Keratinocyte (primary cell): ENCODE data around the gene SERPINE2. TPM values are rescaled to one million over a fixed set of nuclear protein-coding genes. Genes with fewer than 3 reads are reported as not detected.

Experiments
- DNase-seq: peaks from one replicate; pipeline ENCODE4 v3.0.0-alpha.2; 2011; ENCODE audit warnings: low read depth, missing footprints, low spot score
- FAIRE-seq: peaks from 2 replicates; lab custom pipeline; 2011; peaks lifted over from hg19 to GRCh38; lab: Jason Lieb, UNC
- H2AFZ ChIP-seq: 2 replicates; pipeline ENCODE4 v1.6.0; 2012; ENCODE audit warnings: low read length, control low read depth, inconsistent platforms; ENCODE audit not compliant: control insufficient read depth
- H3K27ac ChIP-seq: 2 replicates; pipeline ENCODE4 v1.5.1; 2011; ENCODE audit warnings: low read length; ENCODE audit not compliant: control insufficient read depth, insufficient read depth
- H3K27me3 ChIP-seq: 3 replicates; pipeline ENCODE4 v1.6.0; 2011; ENCODE audit warnings: low read length; ENCODE audit not compliant: control insufficient read depth, insufficient read depth; ENCODE audit errors: extremely low read depth
- H3K36me3 ChIP-seq, 2 experiments: 2 replicates in 1 of 2; 3 replicates in 1 of 2; pipeline ENCODE4 v1.5.1; 2011; ENCODE audit warnings: low read length in 2 of 2, mild to moderate bottlenecking in 1 of 2; ENCODE audit not compliant: control insufficient read depth in 2 of 2, insufficient read depth in 2 of 2; ENCODE audit errors: extremely low read depth in 1 of 2
- H3K4me1 ChIP-seq: 3 replicates; pipeline ENCODE4 v1.5.1; 2011; ENCODE audit warnings: low read length; ENCODE audit not compliant: control insufficient read depth, insufficient read depth; ENCODE audit errors: extremely low read depth
- H3K4me2 ChIP-seq: 3 replicates; pipeline ENCODE4 v1.6.0; 2011; ENCODE audit warnings: low read depth, low read length; ENCODE audit not compliant: control insufficient read depth, insufficient read depth; ENCODE audit errors: extremely low read depth
- H3K4me3 ChIP-seq, 3 experiments: fragments of 200-600 bp in 1 of 3; sonication (generic) in 1 of 3; 2 replicates in 2 of 3; 3 replicates in 1 of 3; pipeline ENCODE4 v1.5.1; 2011 to 2016; ENCODE audit warnings: low read length in 3 of 3, mild to moderate bottlenecking in 3 of 3, control low read depth in 2 of 3, inconsistent platforms in 1 of 3, low read depth in 1 of 3, mixed read lengths in 1 of 3, mixed run types in 1 of 3, moderate library complexity in 1 of 3; ENCODE audit not compliant: control insufficient read depth in 2 of 3, insufficient read depth in 2 of 3; ENCODE audit errors: extremely low read depth in 1 of 3
- H3K79me2 ChIP-seq: 2 replicates; pipeline ENCODE4 v1.6.0; 2012; ENCODE audit warnings: low read length; ENCODE audit not compliant: control insufficient read depth, insufficient read depth
- H3K9ac ChIP-seq: 3 replicates; pipeline ENCODE4 v1.6.0; 2011; ENCODE audit warnings: low read length; ENCODE audit not compliant: control insufficient read depth, insufficient read depth; ENCODE audit errors: extremely low read depth
- H3K9me1 ChIP-seq: 3 replicates; pipeline ENCODE4 v1.6.0; 2011; ENCODE audit warnings: low read length; ENCODE audit not compliant: control insufficient read depth, insufficient read depth; ENCODE audit errors: extremely low read depth
- H3K9me3 ChIP-seq: 2 replicates; pipeline ENCODE4 v1.5.1; 2012; ENCODE audit warnings: low read depth, low read length; ENCODE audit not compliant: control insufficient read depth
- H4K20me1 ChIP-seq: 3 replicates; pipeline ENCODE4 v1.6.0; 2011; ENCODE audit warnings: low read length; ENCODE audit not compliant: control insufficient read depth, insufficient read depth; ENCODE audit errors: extremely low read depth
- EZH2 ChIP-seq: IDR thresholded peaks from one replicate; pipeline ENCODE4 v1.6.1; 2012; ENCODE audit warnings: inconsistent platforms, mild to moderate bottlenecking, low read length, moderate library complexity
- dilution Hi-C: fragments of 300-500 bp; cut with MboI; formaldehyde crosslinking; loops from one replicate; pipeline ENCODE4 v1.7.0; 2020; ENCODE audit warnings: low sequenced_read_pairs; ENCODE audit not compliant: extremely low pct_ligation_motif_present
- polyA plus RNA-seq, 5 experiments: library from polyadenylated mRNA; depleted of rRNA in 3 of 5; stranded (reverse) in 3 of 5; stranded (forward) in 1 of 5; unstranded in 1 of 5; fragments of >200 nt; gene quantifications; 1 replicate in 1 of 5; 2 replicates in 3 of 5; 3 replicates in 1 of 5; pipeline versions ENCODE4 v1.2.1 to v1.2.3, GENCODE V29; 2011 to 2012; ENCODE audit warnings: missing spikeins in 2 of 5, low read depth in 1 of 5, low replicate concordance in 1 of 5
- TF ChIP-seq, protein P1 (sequence below), 3 experiments: IDR thresholded peaks in 1 of 3; conservative IDR thresholded peaks in 1 of 3; optimal IDR thresholded peaks in 1 of 3; 2 replicates in 2 of 3; 3 replicates in 1 of 3; pipeline versions ENCODE3 to v1.5.1; 2011; ENCODE audit warnings: low read length in 3 of 3, mild to moderate bottlenecking in 3 of 3, moderate library complexity in 2 of 3, control low read depth in 1 of 3, inconsistent platforms in 1 of 3; ENCODE audit not compliant: insufficient read depth in 2 of 3; ENCODE audit errors: extremely low read depth in 1 of 3

Gene SERPINE2
- polyA plus RNA-seq, 1 donor (not counting 4 experiments of a cell fraction or from before 2014, with no cell fraction given), result 306 TPM

DNA sequence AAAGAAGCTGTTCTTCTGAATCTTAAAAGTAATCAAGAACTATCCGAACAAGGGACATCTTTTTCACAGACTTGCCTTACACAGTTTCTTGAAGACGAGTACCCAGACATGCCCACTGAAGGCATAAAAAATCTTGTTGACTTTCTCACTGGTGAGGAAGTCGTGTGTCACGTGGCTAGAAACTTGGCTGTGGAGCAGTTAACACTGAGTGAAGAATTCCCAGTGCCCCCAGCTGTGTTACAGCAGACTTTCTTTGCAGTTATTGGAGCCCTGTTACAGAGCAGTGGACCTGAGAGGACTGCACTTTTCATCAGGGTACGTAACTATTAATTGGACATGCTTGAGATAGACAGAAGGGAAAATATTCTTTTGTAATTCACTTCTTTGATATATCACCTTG lies 79.4 kb downstream of the SERPINE2 start:
- no peak for TF ChIP-seq EZH2
- TF ChIP-seq, protein P1, sequence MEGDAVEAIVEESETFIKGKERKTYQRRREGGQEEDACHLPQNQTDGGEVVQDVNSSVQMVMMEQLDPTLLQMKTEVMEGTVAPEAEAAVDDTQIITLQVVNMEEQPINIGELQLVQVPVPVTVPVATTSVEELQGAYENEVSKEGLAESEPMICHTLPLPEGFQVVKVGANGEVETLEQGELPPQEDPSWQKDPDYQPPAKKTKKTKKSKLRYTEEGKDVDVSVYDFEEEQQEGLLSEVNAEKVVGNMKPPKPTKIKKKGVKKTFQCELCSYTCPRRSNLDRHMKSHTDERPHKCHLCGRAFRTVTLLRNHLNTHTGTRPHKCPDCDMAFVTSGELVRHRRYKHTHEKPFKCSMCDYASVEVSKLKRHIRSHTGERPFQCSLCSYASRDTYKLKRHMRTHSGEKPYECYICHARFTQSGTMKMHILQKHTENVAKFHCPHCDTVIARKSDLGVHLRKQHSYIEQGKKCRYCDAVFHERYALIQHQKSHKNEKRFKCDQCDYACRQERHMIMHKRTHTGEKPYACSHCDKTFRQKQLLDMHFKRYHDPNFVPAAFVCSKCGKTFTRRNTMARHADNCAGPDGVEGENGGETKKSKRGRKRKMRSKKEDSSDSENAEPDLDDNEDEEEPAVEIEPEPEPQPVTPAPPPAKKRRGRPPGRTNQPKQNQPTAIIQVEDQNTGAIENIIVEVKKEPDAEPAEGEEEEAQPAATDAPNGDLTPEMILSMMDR (optimal IDR thresholded peaks at IDR 0.05 in 1 of 3, IDR thresholded peaks at IDR 0.05 in 1 of 3, conservative IDR thresholded peaks at IDR 0.05 in 1 of 3; ENCODE audit: extremely low read depth in 1 of 3, insufficient read depth in 2 of 3, low read length in 3 of 3), result no peak
- H3K27ac ChIP-seq, result peak overlapping the region; percentile 2
- H3K9ac ChIP-seq, result no peak overlapping the region
- H3K9me1 ChIP-seq, result no peaks in the 10 kb centered on the region
- H3K9me3 ChIP-seq, result no peaks in the 10 kb centered on the region
- dilution Hi-C loops, result no loop called here
- no peak overlapping the region for H3K4me3 ChIP-seq
- no peak overlapping the region for H2AFZ ChIP-seq
- H4K20me1 ChIP-seq, result no peaks in the 10 kb centered on the region
- peak overlapping the region; percentile 68 for H3K4me2 ChIP-seq
- H3K36me3 ChIP-seq, result peaks cover 6 to 8% of the 10 kb centered on the region in 2 experiments
- peaks cover 65% of the 10 kb centered on the region for H3K79me2 ChIP-seq
- DNase-seq (no peak), FAIRE-seq (peak; percentile 20)
- peaks cover 35% of the 10 kb centered on the region for H3K4me1 ChIP-seq
- no peaks in the 10 kb centered on the region for H3K27me3 ChIP-seq

DNA sequence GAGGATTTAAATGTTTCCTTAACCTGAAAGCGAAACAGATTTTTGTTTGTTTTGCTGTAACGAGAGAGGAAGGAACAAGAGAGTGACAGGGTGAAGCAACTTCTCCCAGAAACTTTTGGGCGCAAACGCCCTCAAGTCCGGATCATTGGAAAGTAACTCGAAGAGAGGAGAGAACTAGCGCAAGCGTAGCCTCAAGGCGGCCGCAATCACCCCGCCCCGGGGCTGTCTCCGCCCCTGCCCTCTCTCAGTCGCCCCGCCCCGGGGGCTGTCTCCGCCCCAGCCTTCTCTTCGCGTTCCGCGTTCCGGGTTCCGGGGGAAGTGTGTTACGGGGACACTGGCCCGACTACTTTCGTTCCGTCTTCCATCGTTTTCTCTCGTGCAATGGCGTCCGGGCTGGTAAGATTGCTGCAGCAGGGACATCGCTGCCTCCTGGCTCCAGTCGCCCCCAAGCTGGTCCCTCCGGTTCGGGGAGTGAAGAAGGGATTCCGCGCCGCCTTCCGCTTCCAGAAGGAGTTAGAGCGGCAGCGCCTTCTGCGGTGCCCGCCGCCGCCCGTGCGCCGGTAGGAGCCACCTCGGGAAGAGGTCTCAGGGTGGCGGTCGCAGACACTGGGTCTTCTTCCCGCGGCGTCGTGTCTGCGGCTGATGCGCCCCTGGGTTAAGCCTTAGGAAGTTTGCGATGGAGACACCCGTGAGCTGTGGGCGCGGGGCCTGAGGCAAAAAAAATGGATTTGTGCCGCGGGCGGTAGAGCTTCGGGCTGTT lies 81.8 kb downstream of the SERPINE2 start, which contains the start of gene MRPL44:
Gene MRPL44 (plus strand): TSS at position 372 of the 760 bp plus-strand sequence. CDS start 10 bp downstream, at position 382.
- Histone ChIP-seq H3K79me2 (peaks cover 50% of the 10 kb centered on the region), H3K9me1 (no peaks in the 10 kb centered on the region), H3K4me1 (peaks cover 35% of the 10 kb centered on the region), H2AFZ (peak within 1 kb of the TSS; percentile 98), H3K9me3 (no peaks in the 10 kb centered on the region), H3K9ac (peak within 1 kb of the TSS; percentile 93), H3K27me3 (no peaks in the 10 kb centered on the region), H3K4me2 (peak within 1 kb of the TSS; percentile 82), H3K27ac (peak within 1 kb of the TSS; percentile 81), H3K4me3 (peak within 1 kb of the TSS; percentile 89 to 94 (median 91)), H4K20me1 (no peaks in the 10 kb centered on the region), H3K36me3 (peaks cover 6 to 8% of the 10 kb centered on the region in 2 experiments)
- peak; percentile 86 for FAIRE-seq
- TF ChIP-seq EZH2, result no peak
- TF ChIP-seq, protein P1 (optimal IDR thresholded peaks at IDR 0.05 in 1 of 3, IDR thresholded peaks at IDR 0.05 in 1 of 3, conservative IDR thresholded peaks at IDR 0.05 in 1 of 3; ENCODE audit: extremely low read depth in 1 of 3, insufficient read depth in 2 of 3, low read length in 3 of 3), result no peak
- dilution Hi-C loops, result no loop called here
- DNase-seq, result no peak
